Osteoblast (primary cell): ENCODE results near the gene HSP90AA1. TPM values are rescaled to one million over a fixed set of nuclear protein-coding genes. Genes with fewer than 3 reads are reported as not detected.

ENCODE experiments used
- DNase-seq: peaks from one replicate; pipeline ENCODE4 v3.0.0; 2011; ENCODE audit warnings: low spot score, mixed read lengths; ENCODE audit not compliant: insufficient read length; ENCODE audit errors: missing footprints
- H2AFZ ChIP-seq: 2 replicates; pipeline ENCODE4 v1.6.0; 2011; ENCODE audit warnings: mild to moderate bottlenecking, low read length
- H3K27ac ChIP-seq: 2 replicates; pipeline ENCODE4 v1.5.1; 2011; ENCODE audit warnings: mild to moderate bottlenecking, low read depth, low read length, moderate library complexity
- H3K27me3 ChIP-seq: 2 replicates; pipeline ENCODE4 v1.6.0; 2012; ENCODE audit warnings: mild to moderate bottlenecking, control low read depth, inconsistent platforms, low read length, moderate library complexity; ENCODE audit not compliant: insufficient read depth
- H3K36me3 ChIP-seq: 2 replicates; pipeline ENCODE4 v1.5.1; 2011; ENCODE audit warnings: mild to moderate bottlenecking, low read length, control low read depth, moderate library complexity; ENCODE audit not compliant: insufficient read depth
- H3K4me1 ChIP-seq: 2 replicates; pipeline ENCODE4 v1.5.1; 2011; ENCODE audit warnings: mild to moderate bottlenecking, low read length, control low read depth, moderate library complexity; ENCODE audit not compliant: insufficient read depth
- H3K4me2 ChIP-seq: 2 replicates; pipeline ENCODE4 v1.6.0; 2011; ENCODE audit warnings: mild to moderate bottlenecking, low read length; ENCODE audit not compliant: insufficient read depth
- H3K4me3 ChIP-seq: fragments of 200-600 bp; sonication (generic); 3 replicates; pipeline ENCODE4 v1.5.1; 2012; ENCODE audit warnings: mild to moderate bottlenecking, low read length, inconsistent platforms; ENCODE audit not compliant: insufficient read depth
- H3K79me2 ChIP-seq: 2 replicates; pipeline ENCODE4 v1.6.0; 2012; ENCODE audit warnings: mild to moderate bottlenecking, low read length, control low read depth, inconsistent platforms; ENCODE audit not compliant: insufficient read depth
- H3K9me3 ChIP-seq: 2 replicates; pipeline ENCODE4 v1.5.1; 2011; ENCODE audit warnings: low read depth, low read length, control low read depth
- H4K20me1 ChIP-seq: 2 replicates; pipeline ENCODE4 v1.6.0; 2012; ENCODE audit warnings: mild to moderate bottlenecking, low read length, control low read depth; ENCODE audit not compliant: insufficient read depth
- CTCF ChIP-seq: IDR thresholded peaks from 2 replicates; pipeline ENCODE4 v1.5.1; 2011; ENCODE audit warnings: mild to moderate bottlenecking, low read depth, low read length, moderate library complexity; ENCODE audit errors: extremely low read depth
- total RNA-seq: library from RNA; depleted of rRNA; stranded (reverse); fragments of >200 nt; gene quantifications from 2 replicates; pipeline ENCODE4 v1.2.3, GENCODE V29; 2012

Gene HSP90AA1
- total RNA-seq, 1 donor = 193 TPM

GRCh38 chr14:102090713-102091112 lies 3.9 kb upstream of the HSP90AA1 start:
- Histone ChIP-seq H3K79me2 (peaks cover 16% of the 10 kb centered on the region), H4K20me1 (peaks cover 6% of the 10 kb centered on the region), H3K27me3 (no peaks in the 10 kb centered on the region), H2AFZ (no peak overlapping the region), H3K4me1 (peaks cover 15% of the 10 kb centered on the region), H3K36me3 (peaks cover 3% of the 10 kb centered on the region), H3K4me2 (no peak overlapping the region), H3K9me3 (no peaks in the 10 kb centered on the region), H3K4me3 (no peak overlapping the region), H3K27ac (no peak overlapping the region)
- TF ChIP-seq CTCF = no peak
- DNase-seq = no peak

GRCh38 chr14:102089621-102090343 lies 2.9 kb upstream of the HSP90AA1 start:
- TF ChIP-seq CTCF = no peak
- no peak overlapping the region for H3K4me3 ChIP-seq
- no peaks in the 10 kb centered on the region for H3K9me3 ChIP-seq
- DNase-seq = peak; percentile 67
- no peak overlapping the region for H2AFZ ChIP-seq
- H3K79me2 ChIP-seq = peaks cover 25% of the 10 kb centered on the region
- peaks cover 20% of the 10 kb centered on the region for H3K4me1 ChIP-seq
- no peaks in the 10 kb centered on the region for H3K27me3 ChIP-seq
- no peak overlapping the region for H3K4me2 ChIP-seq
- H4K20me1 ChIP-seq = peaks cover 15% of the 10 kb centered on the region
- H3K27ac ChIP-seq = no peak overlapping the region
- peaks cover 12% of the 10 kb centered on the region for H3K36me3 ChIP-seq

- peaks cover 39% of the 10 kb centered on the region for H3K79me2 ChIP-seq
- peaks cover 28% of the 10 kb centered on the region for H3K36me3 ChIP-seq
- no peak for TF ChIP-seq CTCF
- no peaks in the 10 kb centered on the region for H3K9me3 ChIP-seq
- peak; percentile 83 for DNase-seq
- peak overlapping the region; percentile 81 for H3K27ac ChIP-seq
- H3K4me3 ChIP-seq = peak overlapping the region; percentile 78
- peaks cover 29% of the 10 kb centered on the region for H3K4me1 ChIP-seq
- peak overlapping the region; percentile 81 for H2AFZ ChIP-seq
- peaks cover 25% of the 10 kb centered on the region for H4K20me1 ChIP-seq
- no peaks in the 10 kb centered on the region for H3K27me3 ChIP-seq
- H3K4me2 ChIP-seq = peak overlapping the region; percentile 98
These were observed 1.4 kb upstream of the HSP90AA1 start for GRCh38 chr14:102088012-102088792.

- H3K4me1 ChIP-seq = peaks cover 29% of the 10 kb centered on the region
- no peak for DNase-seq
- H3K4me3 ChIP-seq = peak overlapping the region; percentile 78
- peaks cover 27% of the 10 kb centered on the region for H4K20me1 ChIP-seq
- no peaks in the 10 kb centered on the region for H3K27me3 ChIP-seq
- H3K9me3 ChIP-seq = no peaks in the 10 kb centered on the region
- peaks cover 43% of the 10 kb centered on the region for H3K79me2 ChIP-seq
- H3K36me3 ChIP-seq = peaks cover 33% of the 10 kb centered on the region
- TF ChIP-seq CTCF = no peak
- peak overlapping the region; percentile 81 for H2AFZ ChIP-seq
- peak overlapping the region; percentile 81 for H3K27ac ChIP-seq
- peak overlapping the region; percentile 98 for H3K4me2 ChIP-seq
These were observed 843 bp upstream of the HSP90AA1 start for GRCh38 chr14:102087762-102088011.
